ENCODE measurements around the gene GPX3. TPM values are rescaled to one million over a fixed set of nuclear protein-coding genes. Genes with fewer than 3 reads are reported as not detected.

Gene GPX3
- total and polyA plus RNA-seq, 10 of the 15 experiments (the other 5 are each of a cell fraction or from before 2014, with no cell fraction given) = 0.04 to 1.0 (median 0.15) TPM; not detected in 3

DNA sequence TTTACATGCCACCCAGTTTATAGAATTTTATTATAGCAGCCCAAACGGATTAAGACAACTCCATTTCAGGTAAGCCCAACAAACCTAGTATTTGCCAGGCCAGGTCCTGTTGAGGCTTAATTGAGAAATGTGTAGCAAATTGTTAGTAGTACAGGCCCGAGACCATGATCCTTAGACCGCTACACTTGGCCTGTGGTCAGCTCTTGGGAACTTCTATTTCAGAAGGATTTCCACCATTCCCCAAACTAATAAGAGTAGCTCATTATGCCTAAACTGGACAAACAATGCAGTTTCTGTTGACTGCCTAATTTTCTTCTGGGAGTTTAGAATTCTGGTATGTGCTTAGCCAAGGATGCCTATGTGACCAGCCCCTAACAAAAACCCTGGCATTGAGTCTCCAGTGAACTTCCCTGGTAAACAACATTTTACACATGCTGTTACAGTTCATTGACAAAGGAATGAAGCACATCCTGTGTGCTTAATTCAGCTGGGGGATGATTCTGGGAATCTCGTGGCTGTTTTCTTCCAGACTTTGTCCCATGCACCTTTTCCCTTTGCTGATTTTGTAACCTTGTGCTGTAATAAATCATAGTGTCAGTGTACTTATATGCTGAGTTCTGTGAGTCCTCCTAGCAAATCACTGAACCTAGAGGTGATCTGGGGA lies 5.6 kb upstream of the GPX3 start:
- no peaks in the 10 kb centered on the region for H3K9me3 ChIP-seq (replicated peaks; ENCODE audit: control insufficient read depth, insufficient read depth, low read length)
- CTCF ChIA-PET = interaction anchor here (0.8 kb wide), 1 partner anchor 34 kb away, joined by 4 read pairs; no protein-coding TSS in a partner anchor
- ATAC-seq (no peak), FAIRE-seq (no peak), DNase-seq (ENCODE audit: low read depth, low spot score) (no peak)
- 35% methylated on average over 4 of the region's 4 CpGs for WGBS (ENCODE audit: insufficient coverage, insufficient replicate concordance, low lambda C conversion rate, missing lambda C conversion rate)
- no peaks in the 10 kb centered on the region for H4K20me1 ChIP-seq (ENCODE audit: control insufficient read depth, insufficient read depth)
- H3K4me3 ChIP-seq = no peak overlapping the region
- in situ Hi-C loops (cut with MboI) (no loop called here), intact Hi-C loops (cut with micrococcal nuclease; ENCODE audit: unreplicated experiment) (no loop called here)
- H3K4me1 ChIP-seq (ENCODE audit: control insufficient read depth, insufficient read depth, low read length) = no peaks in the 10 kb centered on the region
- H3K9ac ChIP-seq (ENCODE audit: control insufficient read depth, insufficient read depth, low read length) = no peak overlapping the region
- H2AFZ ChIP-seq (ENCODE audit: control insufficient read depth, low read depth, low read length) = no peak overlapping the region
- SMC1A ChIA-PET (ENCODE audit: uncharacterized antibody, unreplicated experiment) = interaction anchor here (1.6 kb wide), 1 partner anchor 11 kb away, joined by 3 read pairs; no protein-coding TSS in a partner anchor
- H3K4me2 ChIP-seq (ENCODE audit: control insufficient read depth, insufficient read depth) = no peak overlapping the region
- BruUV-seq (replicated peaks) = no TSS peak
- H3K27ac ChIP-seq (ENCODE audit: control insufficient read depth, insufficient read depth) = no peak overlapping the region
- RAD21 ChIA-PET (ENCODE audit: unreplicated experiment) = no interaction called here
- no peaks in the 10 kb centered on the region for H3K36me3 ChIP-seq (ENCODE audit: control insufficient read depth in 2 of 2, insufficient read depth in 2 of 2, low read length in 1 of 2)
- no peaks in the 10 kb centered on the region for H3K79me2 ChIP-seq (ENCODE audit: control insufficient read depth, insufficient read depth, low read length)
- no peaks in the 10 kb centered on the region for H3K27me3 ChIP-seq (replicated peaks in 1 of 2; ENCODE audit: control insufficient read depth in 2 of 2, insufficient read depth in 2 of 2, low read length in 1 of 2)
- POLR2A ChIA-PET = no interaction called here
- TF ChIP-seq ZSCAN29 (IDR thresholded peaks at IDR 0.05) (no peak), HDAC2 (IDR thresholded peaks at IDR 0.05) (no peak), WRNIP1 (IDR thresholded peaks at IDR 0.05; ENCODE audit: borderline replicate concordance, low read depth, low read length) (no peak), RAD21 (IDR thresholded peaks at IDR 0.05; ENCODE audit: insufficient read depth, low read depth, low read length) (no peak), RB1 (IDR thresholded peaks at IDR 0.05; ENCODE audit: borderline replicate concordance) (no peak), SREBF1 (IDR thresholded peaks at IDR 0.05; ENCODE audit: low read length) (no peak), CBFB (IDR thresholded peaks at IDR 0.05; ENCODE audit: low read depth) (no peak), HDAC6 (IDR thresholded peaks at IDR 0.05; ENCODE audit: unreplicated experiment) (no peak), POU2F2 (IDR thresholded peaks at IDR 0.05; ENCODE audit: borderline replicate concordance, low read depth, low read length) (no peak), KLF5 (IDR thresholded peaks at IDR 0.05; ENCODE audit: partially characterized antibody) (no peak), RBBP5 (conservative IDR thresholded peaks at IDR 0.05) (no peak), JUNB (IDR thresholded peaks at IDR 0.05) (no peak), CEBPB (IDR thresholded peaks at IDR 0.05; ENCODE audit: borderline replicate concordance in 1 of 2, low read depth in 2 of 2, low read length in 2 of 2) (no peak), IRF4 (IDR thresholded peaks at IDR 0.05; ENCODE audit: low read depth, low read length) (no peak), ATF7 (IDR thresholded peaks at IDR 0.05; ENCODE audit: low read depth) (no peak)
- TF ChIP-seq, protein P1, sequence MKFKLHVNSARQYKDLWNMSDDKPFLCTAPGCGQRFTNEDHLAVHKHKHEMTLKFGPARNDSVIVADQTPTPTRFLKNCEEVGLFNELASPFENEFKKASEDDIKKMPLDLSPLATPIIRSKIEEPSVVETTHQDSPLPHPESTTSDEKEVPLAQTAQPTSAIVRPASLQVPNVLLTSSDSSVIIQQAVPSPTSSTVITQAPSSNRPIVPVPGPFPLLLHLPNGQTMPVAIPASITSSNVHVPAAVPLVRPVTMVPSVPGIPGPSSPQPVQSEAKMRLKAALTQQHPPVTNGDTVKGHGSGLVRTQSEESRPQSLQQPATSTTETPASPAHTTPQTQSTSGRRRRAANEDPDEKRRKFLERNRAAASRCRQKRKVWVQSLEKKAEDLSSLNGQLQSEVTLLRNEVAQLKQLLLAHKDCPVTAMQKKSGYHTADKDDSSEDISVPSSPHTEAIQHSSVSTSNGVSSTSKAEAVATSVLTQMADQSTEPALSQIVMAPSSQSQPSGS (IDR thresholded peaks at IDR 0.05; ENCODE audit: low read length) = no peak
- TF ChIP-seq, protein P2, sequence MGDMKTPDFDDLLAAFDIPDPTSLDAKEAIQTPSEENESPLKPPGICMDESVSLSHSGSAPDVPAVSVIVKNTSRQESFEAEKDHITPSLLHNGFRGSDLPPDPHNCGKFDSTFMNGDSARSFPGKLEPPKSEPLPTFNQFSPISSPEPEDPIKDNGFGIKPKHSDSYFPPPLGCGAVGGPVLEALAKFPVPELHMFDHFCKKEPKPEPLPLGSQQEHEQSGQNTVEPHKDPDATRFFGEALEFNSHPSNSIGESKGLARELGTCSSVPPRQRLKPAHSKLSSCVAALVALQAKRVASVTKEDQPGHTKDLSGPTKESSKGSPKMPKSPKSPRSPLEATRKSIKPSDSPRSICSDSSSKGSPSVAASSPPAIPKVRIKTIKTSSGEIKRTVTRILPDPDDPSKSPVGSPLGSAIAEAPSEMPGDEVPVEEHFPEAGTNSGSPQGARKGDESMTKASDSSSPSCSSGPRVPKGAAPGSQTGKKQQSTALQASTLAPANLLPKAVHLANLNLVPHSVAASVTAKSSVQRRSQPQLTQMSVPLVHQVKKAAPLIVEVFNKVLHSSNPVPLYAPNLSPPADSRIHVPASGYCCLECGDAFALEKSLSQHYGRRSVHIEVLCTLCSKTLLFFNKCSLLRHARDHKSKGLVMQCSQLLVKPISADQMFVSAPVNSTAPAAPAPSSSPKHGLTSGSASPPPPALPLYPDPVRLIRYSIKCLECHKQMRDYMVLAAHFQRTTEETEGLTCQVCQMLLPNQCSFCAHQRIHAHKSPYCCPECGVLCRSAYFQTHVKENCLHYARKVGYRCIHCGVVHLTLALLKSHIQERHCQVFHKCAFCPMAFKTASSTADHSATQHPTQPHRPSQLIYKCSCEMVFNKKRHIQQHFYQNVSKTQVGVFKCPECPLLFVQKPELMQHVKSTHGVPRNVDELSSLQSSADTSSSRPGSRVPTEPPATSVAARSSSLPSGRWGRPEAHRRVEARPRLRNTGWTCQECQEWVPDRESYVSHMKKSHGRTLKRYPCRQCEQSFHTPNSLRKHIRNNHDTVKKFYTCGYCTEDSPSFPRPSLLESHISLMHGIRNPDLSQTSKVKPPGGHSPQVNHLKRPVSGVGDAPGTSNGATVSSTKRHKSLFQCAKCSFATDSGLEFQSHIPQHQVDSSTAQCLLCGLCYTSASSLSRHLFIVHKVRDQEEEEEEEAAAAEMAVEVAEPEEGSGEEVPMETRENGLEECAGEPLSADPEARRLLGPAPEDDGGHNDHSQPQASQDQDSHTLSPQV (IDR thresholded peaks at IDR 0.05) = no peak
- TF ChIP-seq, protein P3, sequence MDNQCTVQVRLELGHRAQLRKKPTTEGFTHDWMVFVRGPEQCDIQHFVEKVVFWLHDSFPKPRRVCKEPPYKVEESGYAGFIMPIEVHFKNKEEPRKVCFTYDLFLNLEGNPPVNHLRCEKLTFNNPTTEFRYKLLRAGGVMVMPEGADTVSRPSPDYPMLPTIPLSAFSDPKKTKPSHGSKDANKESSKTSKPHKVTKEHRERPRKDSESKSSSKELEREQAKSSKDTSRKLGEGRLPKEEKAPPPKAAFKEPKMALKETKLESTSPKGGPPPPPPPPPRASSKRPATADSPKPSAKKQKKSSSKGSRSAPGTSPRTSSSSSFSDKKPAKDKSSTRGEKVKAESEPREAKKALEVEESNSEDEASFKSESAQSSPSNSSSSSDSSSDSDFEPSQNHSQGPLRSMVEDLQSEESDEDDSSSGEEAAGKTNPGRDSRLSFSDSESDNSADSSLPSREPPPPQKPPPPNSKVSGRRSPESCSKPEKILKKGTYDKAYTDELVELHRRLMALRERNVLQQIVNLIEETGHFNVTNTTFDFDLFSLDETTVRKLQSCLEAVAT (IDR thresholded peaks at IDR 0.05) = no peak
